AG09309 (cell line): ENCODE data around the gene STXBP5.

Experiments used
- DNase-seq: peaks from one replicate; pipeline ENCODE4 v3.0.0-alpha.2; 2010; ENCODE audit warnings: low read depth
- H3K4me3 ChIP-seq: 2 replicates; pipeline ENCODE4 v1.5.1; 2011; ENCODE audit warnings: mild to moderate bottlenecking, low read depth, low read length, moderate library complexity; ENCODE audit not compliant: control insufficient read depth
- CTCF ChIP-seq: IDR thresholded peaks from 2 replicates; pipeline ENCODE4 v1.5.1; 2011; ENCODE audit warnings: mild to moderate bottlenecking, low read depth, low read length, inconsistent platforms; ENCODE audit not compliant: insufficient read depth, control insufficient read depth; ENCODE audit errors: missing control alignments

The STXBP5 gene

GRCh38 chr6:147281895-147282565, 77.8 kb downstream of the STXBP5 start:
- no peak for DNase-seq
- no peak for TF ChIP-seq CTCF
- H3K4me3 ChIP-seq, result no peak overlapping the region

GRCh38 chr6:147282566-147282959, 78.3 kb downstream of the STXBP5 start:
- no peak for DNase-seq
- no peak overlapping the region for H3K4me3 ChIP-seq
- TF ChIP-seq CTCF, result no peak

GRCh38 chr6:147283460-147283859, 79.2 kb downstream of the STXBP5 start:
- no peak for TF ChIP-seq CTCF
- H3K4me3 ChIP-seq, result no peak overlapping the region
- peak; percentile 8 for DNase-seq

- TF ChIP-seq CTCF, result peak; percentile 38
- peak; percentile 20 for DNase-seq
- H3K4me3 ChIP-seq, result no peak overlapping the region
These were observed 81.1 kb downstream of the STXBP5 start for GRCh38 chr6:147285087-147285855.

GRCh38 chr6:147287869-147288271, 83.7 kb downstream of the STXBP5 start:
- no peak overlapping the region for H3K4me3 ChIP-seq
- TF ChIP-seq CTCF, result no peak
- peak; percentile 11 for DNase-seq

GRCh38 chr6:147297124-147297523, 92.9 kb downstream of the STXBP5 start:
- no peak for TF ChIP-seq CTCF
- DNase-seq, result no peak
- H3K4me3 ChIP-seq, result no peak overlapping the region
